Esophagus squamous epithelium (tissue), 5 donors: ENCODE data around the gene KAZN. TPM values are rescaled to one million over a fixed set of nuclear protein-coding genes. Genes with fewer than 3 reads are reported as not detected.

Experiments
- DNase-seq: peaks from one replicate; lab custom pipeline; 2025; lab: John Stamatoyannopoulos, UW
- H3K27ac ChIP-seq, 4 donors: fragments of 200-600 bp; sonication (generic); one replicate each; pipeline ENCODE4 v1.5.1; 2016 to 2019; ENCODE audit warnings: mild to moderate bottlenecking in 1 of 4
- H3K27me3 ChIP-seq, 4 donors: fragments of 200-600 bp; sonication (generic); 1 replicate in 3 of 4; 2 replicates in 1 of 4; pipeline versions ENCODE4 v1.5.1 to v1.6.0; 2017 to 2021; ENCODE audit warnings: antibody characterized with exemption in 1 of 4
- H3K36me3 ChIP-seq, 3 donors: fragments of 200-600 bp; sonication (generic); one replicate each; pipeline ENCODE4 v1.5.1; 2016 to 2019
- H3K4me1 ChIP-seq, 3 donors: fragments of 200-600 bp; sonication (generic); one replicate each; pipeline ENCODE4 v1.5.1; 2017 to 2019
- H3K4me3 ChIP-seq, 4 donors: fragments of 200-600 bp; sonication (generic); 1 replicate in 3 of 4; 2 replicates in 1 of 4; pipeline ENCODE4 v1.5.1; 2016 to 2019; ENCODE audit warnings: mild to moderate bottlenecking in 2 of 4, moderate library complexity in 1 of 4
- H3K9me3 ChIP-seq, 3 donors: fragments of 200-600 bp; sonication (generic); one replicate each; pipeline ENCODE4 v1.5.1; 2016 to 2019
- CTCF ChIP-seq, 6 experiments: fragments of 450-650 bp in 4 of 6; fragments of 200-600 bp in 2 of 6; sonication (generic) in 2 of 6; IDR thresholded peaks; one replicate each; pipeline ENCODE4 v1.5.1; 2016 to 2019; ENCODE audit warnings: antibody characterized with exemption in 6 of 6, mild to moderate bottlenecking in 4 of 6, moderate library complexity in 4 of 6
- POLR2A ChIP-seq, 4 donors: fragments of 450-650 bp; IDR thresholded peaks; one replicate each; pipeline ENCODE4 v1.6.1; 2017; ENCODE audit warnings: antibody characterized with exemption in 4 of 4, mild to moderate bottlenecking in 4 of 4, moderate library complexity in 3 of 4
- WGBS, 2 donors: methylation state at CpG; one replicate each; pipeline ENCODE4 v1.1.5; 2018; 5-methylcytosine and 5-hydroxymethylcytosine counted together
- intact Hi-C: fragments of 100-400 bp; cut with DNase I; formaldehyde crosslinking; loops from one replicate; pipeline ENCODE4 v1.15.0; 2022
- total RNA-seq, 4 donors: library from RNA; depleted of rRNA; stranded (reverse); fragments of >200 nt; gene quantifications; one replicate each; pipeline ENCODE4 v1.1.0, GENCODE V29; 2016
- donor health status: DM: yes; HTN: yes; CAD: no.

KAZN gene
- total RNA-seq, 4 donors from 2014 or later = 25.0 to 54.5 (median 30.8) TPM

GRCh38 chr1:14732728-14733047 lies 134.2 kb downstream of the KAZN start:
- intact Hi-C loops = no loop called here
- Histone ChIP-seq H3K4me3 (peak overlapping the region in 2 of 4 donors; percentile 3 to 34), H3K27me3 (peaks cover 0 to 11% (median 0%) of the 10 kb centered on the region in 4 donors), H3K4me1 (peaks cover 3 to 35% (median 20%) of the 10 kb centered on the region in 3 donors), H3K27ac (peak overlapping the region; percentile 76 to 86 (median 81)), H3K36me3 (no peaks in the 10 kb centered on the region), H3K9me3 (no peaks in the 10 kb centered on the region)
- DNase-seq = no peak
- WGBS, 2 donors = 15 to 44% methylated on average over 5 of the region's 5 CpGs
- TF ChIP-seq CTCF (IDR thresholded peaks at IDR 0.05) = no peak

- peak overlapping the region; percentile 76 to 86 (median 81) for H3K27ac ChIP-seq
- no peak for TF ChIP-seq CTCF (IDR thresholded peaks at IDR 0.05)
- TF ChIP-seq POLR2A (IDR thresholded peaks at IDR 0.05) = peak in 1 of 4 donors; percentile 13
- no peaks in the 10 kb centered on the region for H3K9me3 ChIP-seq
- no peaks in the 10 kb centered on the region for H3K36me3 ChIP-seq
- DNase-seq = no peak
- peaks cover 6 to 41% (median 20%) of the 10 kb centered on the region in 3 donors for H3K4me1 ChIP-seq
- H3K27me3 ChIP-seq = peaks cover 0 to 15% (median 0%) of the 10 kb centered on the region in 4 donors
- intact Hi-C loops = no loop called here
- 26 to 36% methylated on average over 16 to 19 of the region's 21 CpGs for WGBS, 2 donors
- peak overlapping the region in 2 of 4 donors; percentile 3 to 34 for H3K4me3 ChIP-seq
Observed at GRCh38 chr1:14733048-14733778, 134.7 kb downstream of the KAZN start.

- 48 to 62% methylated on average over 8 to 9 of the region's 10 CpGs for WGBS, 2 donors
Observed at GRCh38 chr1:14733779-14734140, 135.3 kb downstream of the KAZN start.

GRCh38 chr1:14735841-14736240 lies 137.4 kb downstream of the KAZN start:
- H3K36me3 ChIP-seq = no peaks in the 10 kb centered on the region
- H3K27ac ChIP-seq = no peak overlapping the region
- DNase-seq = no peak
- H3K9me3 ChIP-seq = no peaks in the 10 kb centered on the region
- no peak overlapping the region for H3K4me3 ChIP-seq
- intact Hi-C loops = no loop called here
- 63 to 91% methylated on average over 4 of the region's 4 CpGs for WGBS, 2 donors
- TF ChIP-seq CTCF (IDR thresholded peaks at IDR 0.05) = no peak
- no peak for TF ChIP-seq POLR2A (IDR thresholded peaks at IDR 0.05)
- H3K27me3 ChIP-seq = peaks cover 0 to 38% (median 0%) of the 10 kb centered on the region in 4 donors
- H3K4me1 ChIP-seq = peaks cover 9 to 53% (median 20%) of the 10 kb centered on the region in 3 donors

More at GRCh38 chr1:14733779-14734140, 135.3 kb downstream of the KAZN start:
- Histone ChIP-seq H3K27ac (peak overlapping the region; percentile 76 to 86 (median 81)), H3K9me3 (no peaks in the 10 kb centered on the region), H3K4me1 (peaks cover 9 to 46% (median 20%) of the 10 kb centered on the region in 3 donors), H3K4me3 (peak overlapping the region in 1 of 4 donors; percentile 3), H3K36me3 (no peaks in the 10 kb centered on the region), H3K27me3 (peaks cover 0 to 21% (median 0%) of the 10 kb centered on the region in 4 donors)
- intact Hi-C loops = no loop called here
- no peak for TF ChIP-seq POLR2A (IDR thresholded peaks at IDR 0.05)
- DNase-seq = no peak

- intact Hi-C loops = no loop called here
- TF ChIP-seq POLR2A (IDR thresholded peaks at IDR 0.05) = no peak
- no peak for TF ChIP-seq CTCF (IDR thresholded peaks at IDR 0.05)
- 63 to 68% methylated on average over 4 to 6 of the region's 6 CpGs for WGBS, 2 donors
- no peak overlapping the region for H3K4me3 ChIP-seq
- no peaks in the 10 kb centered on the region for H3K9me3 ChIP-seq
- no peak overlapping the region for H3K27ac ChIP-seq
- DNase-seq = no peak
- H3K36me3 ChIP-seq = no peaks in the 10 kb centered on the region
- peaks cover 0 to 43% (median 0%) of the 10 kb centered on the region in 4 donors for H3K27me3 ChIP-seq
- peaks cover 14 to 59% (median 19%) of the 10 kb centered on the region in 3 donors for H3K4me1 ChIP-seq
Observed at GRCh38 chr1:14737561-14738094, 139.1 kb downstream of the KAZN start.
